Chondrocyte (in vitro differentiated cells): Measurements from ENCODE around the gene SIM2. TPM values are rescaled to one million over a fixed set of nuclear protein-coding genes. Genes with fewer than 3 reads are reported as not detected.

Source experiments
- DNase-seq: peaks from one replicate; pipeline ENCODE4 v3.0.0; 2021; ENCODE audit warnings: mixed read lengths, low spot score
- H3K27ac Mint-ChIP-seq: one replicate; pipeline ENCODE4 v1.8.0; 2021; ENCODE audit warnings: mild to moderate bottlenecking, moderate library complexity, mixed read lengths; ENCODE audit not compliant: unreplicated experiment
- H3K27me3 Mint-ChIP-seq: 2 replicates; pipeline ENCODE4 v1.8.0; 2021; ENCODE audit warnings: low read depth, mixed read lengths
- H3K36me3 Mint-ChIP-seq: 2 replicates; pipeline ENCODE4 v1.8.0; 2021; ENCODE audit warnings: low read depth, mixed read lengths
- H3K4me1 Mint-ChIP-seq: 2 replicates; pipeline ENCODE4 v1.8.0; 2021; ENCODE audit warnings: low read depth, mild to moderate bottlenecking, mixed read lengths
- H3K4me3 Mint-ChIP-seq: one replicate; pipeline ENCODE4 v1.8.0; 2021; ENCODE audit warnings: mild to moderate bottlenecking, moderate library complexity, mixed read lengths; ENCODE audit not compliant: unreplicated experiment
- H3K9me3 Mint-ChIP-seq: 2 replicates; pipeline ENCODE4 v1.8.0; 2021; ENCODE audit warnings: low read depth, mixed read lengths
- CTCF ChIP-seq: fragments of 200-600 bp; sonication (generic); IDR thresholded peaks from 2 replicates; pipeline ENCODE4 v1.5.0; 2021; ENCODE audit warnings: antibody characterized with exemption, mild to moderate bottlenecking, moderate library complexity
- total RNA-seq: library from RNA; stranded (reverse); gene quantifications from 3 replicates; pipeline ENCODE4 v1.2.1, GENCODE V29; 2021

The SIM2 gene
- total RNA-seq, 1 donor from 2014 or later: 0.60 TPM

GRCh38 chr21:36699546-36700294 is 805 bp downstream of the SIM2 start:
- Mint-ChIP-seq H3K4me3 (peak overlapping the region; percentile 55), H3K27ac (no peak overlapping the region), H3K9me3 (no peaks in the 10 kb centered on the region), H3K4me1 (peaks cover 16% of the 10 kb centered on the region), H3K36me3 (peaks cover 5% of the 10 kb centered on the region), H3K27me3 (peaks cover 63% of the 10 kb centered on the region)
- TF ChIP-seq CTCF: no peak
- no peak for DNase-seq

GRCh38 chr21:36700295-36700970 is 1.5 kb downstream of the SIM2 start:
- peak overlapping the region; percentile 55 for H3K4me3 Mint-ChIP-seq
- H3K27ac Mint-ChIP-seq: peak overlapping the region; percentile 41

DNA sequence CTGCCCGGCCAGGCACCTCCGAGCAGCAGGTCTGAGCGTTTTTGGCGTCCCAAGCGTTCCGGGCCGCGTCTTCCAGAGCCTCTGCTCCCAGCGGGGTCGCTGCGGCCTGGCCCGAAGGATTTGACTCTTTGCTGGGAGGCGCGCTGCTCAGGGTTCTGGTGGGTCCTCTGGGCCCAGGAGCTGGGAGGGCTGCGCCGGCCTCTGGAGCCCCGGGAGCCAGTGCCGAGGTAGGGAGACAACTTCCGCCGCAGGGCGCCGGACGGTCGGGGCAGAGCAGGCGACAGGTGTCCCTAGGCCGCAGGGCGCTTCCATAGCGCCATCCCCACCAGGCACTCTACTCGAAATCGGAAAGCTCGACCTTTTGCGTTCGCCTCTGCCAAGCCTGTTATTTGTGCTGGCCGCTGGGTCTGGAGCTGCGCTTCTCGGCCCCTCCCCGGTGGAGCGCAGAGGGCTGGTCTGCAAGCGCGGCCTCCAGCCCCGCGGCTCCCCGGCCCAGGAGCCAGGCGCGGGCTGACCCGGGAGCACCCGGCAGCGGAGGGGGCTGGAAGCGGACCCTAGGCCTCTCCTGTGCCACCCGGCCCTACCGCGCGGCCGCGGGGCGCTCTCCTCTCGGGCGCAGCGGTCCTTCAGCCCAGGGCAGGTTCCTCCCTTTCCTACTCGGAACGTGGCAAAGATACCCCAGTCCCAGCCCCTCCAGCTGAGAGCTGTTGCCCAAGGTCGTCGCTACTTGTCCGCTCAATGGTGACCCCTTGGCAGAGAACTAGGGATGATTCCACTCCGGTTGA is 2.2 kb downstream of the SIM2 start:
- H3K36me3 Mint-ChIP-seq: peaks cover 2% of the 10 kb centered on the region
- no peak overlapping the region for H3K27ac Mint-ChIP-seq
- DNase-seq: no peak
- peaks cover 61% of the 10 kb centered on the region for H3K27me3 Mint-ChIP-seq
- no peak for TF ChIP-seq CTCF
- peaks cover 21% of the 10 kb centered on the region for H3K4me1 Mint-ChIP-seq
- no peaks in the 10 kb centered on the region for H3K9me3 Mint-ChIP-seq
- H3K4me3 Mint-ChIP-seq: peak overlapping the region; percentile 33

More at GRCh38 chr21:36700295-36700970, 1.5 kb downstream of the SIM2 start:
- peaks cover 62% of the 10 kb centered on the region for H3K27me3 Mint-ChIP-seq
- H3K4me1 Mint-ChIP-seq: peaks cover 21% of the 10 kb centered on the region
- H3K9me3 Mint-ChIP-seq: no peaks in the 10 kb centered on the region
- TF ChIP-seq CTCF: no peak
- peaks cover 3% of the 10 kb centered on the region for H3K36me3 Mint-ChIP-seq
- DNase-seq: no peak

GRCh38 chr21:36701756-36702621 is 3.1 kb downstream of the SIM2 start:
- Mint-ChIP-seq H3K27ac (no peak overlapping the region), H3K27me3 (peaks cover 61% of the 10 kb centered on the region), H3K4me1 (peaks cover 20% of the 10 kb centered on the region), H3K36me3 (peaks cover 2% of the 10 kb centered on the region), H3K4me3 (peak overlapping the region; percentile 25), H3K9me3 (no peaks in the 10 kb centered on the region)
- TF ChIP-seq CTCF: no peak
- no peak for DNase-seq
